ENCODE measurements around the gene YIF1A. TPM values are rescaled to one million over a fixed set of nuclear protein-coding genes. Genes with fewer than 3 reads are reported as not detected.
"Not testable (repeated sequence)": the region's sequence is repeated elsewhere in the genome, so short reads cannot be mapped to it uniquely, and the experiment has no call there.

YIF1A gene
- total RNA-seq, 1 experiment from 2014 or later, result 119 TPM

- DNase-seq (ENCODE audit: low read depth), result no peak
Measured at GRCh38 chr11:66286699-66287098, 2.2 kb downstream of the YIF1A start.

- DNase-seq (ENCODE audit: low read depth), result no peak
Measured at GRCh38 chr11:66285250-66285947, 3.5 kb downstream of the YIF1A start.

- DNase-seq (ENCODE audit: low read depth), result no peak
Measured at GRCh38 chr11:66284526-66285078, 4.3 kb downstream of the YIF1A start.

- DNase-seq (ENCODE audit: low read depth), result no peak
Measured at GRCh38 chr11:66283461-66284105, 5.4 kb downstream of the YIF1A start.

- DNase-seq (ENCODE audit: low read depth), result peak; percentile 93
Measured at GRCh38 chr11:66282468-66283455, 6.2 kb downstream of the YIF1A start.

- DNase-seq (ENCODE audit: low read depth), result no peak
Measured at GRCh38 chr11:66281776-66282467, 7.0 kb downstream of the YIF1A start.

- DNase-seq (ENCODE audit: low read depth), result no peak
Measured at GRCh38 chr11:66281001-66281400, 7.9 kb downstream of the YIF1A start.

- DNase-seq (ENCODE audit: low read depth), result no peak
Measured at GRCh38 chr11:66280428-66280827, 8.5 kb downstream of the YIF1A start.

GRCh38 chr11:66279092-66279734, 9.7 kb downstream of the YIF1A start:
- no peak for DNase-seq (ENCODE audit: low read depth)

GRCh38 chr11:66278363-66279091, 10.4 kb downstream of the YIF1A start:
- DNase-seq (ENCODE audit: low read depth), result peak; percentile 65

- DNase-seq (ENCODE audit: low read depth), result no peak
Measured at GRCh38 chr11:66277471-66278362, 11.2 kb downstream of the YIF1A start, which contains the start of gene CNIH2. TSS of gene CNIH2 (plus strand) at chr11:66278175. CDS start at chr11:66278457, 282 bp downstream.

- not testable (repeated sequence) for DNase-seq (ENCODE audit: low read depth)
Measured at GRCh38 chr11:66277064-66277463, 11.9 kb downstream of the YIF1A start.

GRCh38 chr11:66276619-66277018, 12.3 kb downstream of the YIF1A start:
- DNase-seq (ENCODE audit: low read depth), result not testable (repeated sequence)

- no peak for DNase-seq (ENCODE audit: low read depth)
Measured at GRCh38 chr11:66275984-66276612, 12.8 kb downstream of the YIF1A start.

GRCh38 chr11:66275396-66275795, 13.5 kb downstream of the YIF1A start:
- no peak for DNase-seq (ENCODE audit: low read depth)

- no peak for DNase-seq (ENCODE audit: low read depth)
Measured at GRCh38 chr11:66274219-66274618, 14.7 kb downstream of the YIF1A start.

GRCh38 chr11:66272596-66272995, 16.3 kb downstream of the YIF1A start:
- no peak for DNase-seq (ENCODE audit: low read depth)

GRCh38 chr11:66271816-66272215, 17.1 kb downstream of the YIF1A start:
- no peak for DNase-seq (ENCODE audit: low read depth)
